ENCODE data around the gene KCNJ6. TPM values are rescaled to one million over a fixed set of nuclear protein-coding genes. Genes with fewer than 3 reads are reported as not detected.

Gene KCNJ6
- total RNA-seq, 1 experiment from 2014 or later = not detected

DNA sequence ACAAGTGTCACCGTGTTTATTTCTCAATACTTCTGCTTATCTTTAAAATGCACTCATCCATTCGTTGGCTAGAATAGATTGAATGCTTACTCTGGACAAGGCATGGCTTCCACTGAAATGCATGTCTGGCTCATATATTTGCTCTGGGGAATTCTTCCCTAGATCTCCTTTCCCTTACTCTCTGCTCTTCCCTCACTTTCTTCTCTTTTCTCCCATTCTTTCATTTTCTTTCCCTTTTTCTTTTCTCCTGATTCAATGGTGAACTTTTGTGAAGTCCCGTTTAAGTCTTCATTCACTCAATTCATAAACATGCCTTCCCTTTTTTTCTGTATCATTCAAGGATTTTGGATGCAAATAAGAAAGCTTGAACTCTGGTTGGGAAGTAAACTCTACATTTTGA, 315.2 kb downstream of the KCNJ6 start:
- Histone ChIP-seq H3K36me3 (ENCODE audit: control insufficient read depth, insufficient read depth, low read length) (no peaks in the 10 kb centered on the region), H3K27me3 (ENCODE audit: control insufficient read depth, insufficient read depth, low read length) (no peaks in the 10 kb centered on the region), H3K27ac (ENCODE audit: low read length) (no peak overlapping the region), H3K4me3 (ENCODE audit: low read depth in 2 of 2, low read length in 2 of 2) (no peak overlapping the region), H3K4me1 (ENCODE audit: control insufficient read depth, insufficient read depth, low read length) (no peaks in the 10 kb centered on the region), H3K9me3 (ENCODE audit: control insufficient read depth, insufficient read depth, low read depth, low read length) (no peaks in the 10 kb centered on the region)
- no peak for ATAC-seq
- intact Hi-C loops (cut with micrococcal nuclease; ENCODE audit: unreplicated experiment) = no loop called here
- POLR2A ChIA-PET = no interaction called here
- DNase-seq (ENCODE audit: low read depth, low spot score) = no peak
- BruUV-seq (replicated peaks) = no TSS peak
- CTCF ChIA-PET = no interaction called here
- no peak for TF ChIP-seq POLR2AphosphoS5 (IDR thresholded peaks at IDR 0.05; ENCODE audit: low read depth, low read length)
- no peak for TF ChIP-seq TCF7L2 (IDR thresholded peaks at IDR 0.05; ENCODE audit: low read depth, low read length)
- TF ChIP-seq, protein P1, sequence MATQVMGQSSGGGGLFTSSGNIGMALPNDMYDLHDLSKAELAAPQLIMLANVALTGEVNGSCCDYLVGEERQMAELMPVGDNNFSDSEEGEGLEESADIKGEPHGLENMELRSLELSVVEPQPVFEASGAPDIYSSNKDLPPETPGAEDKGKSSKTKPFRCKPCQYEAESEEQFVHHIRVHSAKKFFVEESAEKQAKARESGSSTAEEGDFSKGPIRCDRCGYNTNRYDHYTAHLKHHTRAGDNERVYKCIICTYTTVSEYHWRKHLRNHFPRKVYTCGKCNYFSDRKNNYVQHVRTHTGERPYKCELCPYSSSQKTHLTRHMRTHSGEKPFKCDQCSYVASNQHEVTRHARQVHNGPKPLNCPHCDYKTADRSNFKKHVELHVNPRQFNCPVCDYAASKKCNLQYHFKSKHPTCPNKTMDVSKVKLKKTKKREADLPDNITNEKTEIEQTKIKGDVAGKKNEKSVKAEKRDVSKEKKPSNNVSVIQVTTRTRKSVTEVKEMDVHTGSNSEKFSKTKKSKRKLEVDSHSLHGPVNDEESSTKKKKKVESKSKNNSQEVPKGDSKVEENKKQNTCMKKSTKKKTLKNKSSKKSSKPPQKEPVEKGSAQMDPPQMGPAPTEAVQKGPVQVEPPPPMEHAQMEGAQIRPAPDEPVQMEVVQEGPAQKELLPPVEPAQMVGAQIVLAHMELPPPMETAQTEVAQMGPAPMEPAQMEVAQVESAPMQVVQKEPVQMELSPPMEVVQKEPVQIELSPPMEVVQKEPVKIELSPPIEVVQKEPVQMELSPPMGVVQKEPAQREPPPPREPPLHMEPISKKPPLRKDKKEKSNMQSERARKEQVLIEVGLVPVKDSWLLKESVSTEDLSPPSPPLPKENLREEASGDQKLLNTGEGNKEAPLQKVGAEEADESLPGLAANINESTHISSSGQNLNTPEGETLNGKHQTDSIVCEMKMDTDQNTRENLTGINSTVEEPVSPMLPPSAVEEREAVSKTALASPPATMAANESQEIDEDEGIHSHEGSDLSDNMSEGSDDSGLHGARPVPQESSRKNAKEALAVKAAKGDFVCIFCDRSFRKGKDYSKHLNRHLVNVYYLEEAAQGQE (IDR thresholded peaks at IDR 0.05; ENCODE audit: insufficient read depth in 1 of 2, low read depth in 2 of 2, low read length in 1 of 2) = no peak
- TF ChIP-seq, protein P2, sequence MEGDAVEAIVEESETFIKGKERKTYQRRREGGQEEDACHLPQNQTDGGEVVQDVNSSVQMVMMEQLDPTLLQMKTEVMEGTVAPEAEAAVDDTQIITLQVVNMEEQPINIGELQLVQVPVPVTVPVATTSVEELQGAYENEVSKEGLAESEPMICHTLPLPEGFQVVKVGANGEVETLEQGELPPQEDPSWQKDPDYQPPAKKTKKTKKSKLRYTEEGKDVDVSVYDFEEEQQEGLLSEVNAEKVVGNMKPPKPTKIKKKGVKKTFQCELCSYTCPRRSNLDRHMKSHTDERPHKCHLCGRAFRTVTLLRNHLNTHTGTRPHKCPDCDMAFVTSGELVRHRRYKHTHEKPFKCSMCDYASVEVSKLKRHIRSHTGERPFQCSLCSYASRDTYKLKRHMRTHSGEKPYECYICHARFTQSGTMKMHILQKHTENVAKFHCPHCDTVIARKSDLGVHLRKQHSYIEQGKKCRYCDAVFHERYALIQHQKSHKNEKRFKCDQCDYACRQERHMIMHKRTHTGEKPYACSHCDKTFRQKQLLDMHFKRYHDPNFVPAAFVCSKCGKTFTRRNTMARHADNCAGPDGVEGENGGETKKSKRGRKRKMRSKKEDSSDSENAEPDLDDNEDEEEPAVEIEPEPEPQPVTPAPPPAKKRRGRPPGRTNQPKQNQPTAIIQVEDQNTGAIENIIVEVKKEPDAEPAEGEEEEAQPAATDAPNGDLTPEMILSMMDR (IDR thresholded peaks at IDR 0.05) = no peak
- TF ChIP-seq SIN3A (IDR thresholded peaks at IDR 0.05; ENCODE audit: borderline replicate concordance, insufficient read depth, low read depth, low read length) = no peak
- in situ Hi-C loops (cut with HindIII; ENCODE audit: low pct_unique_long_range_greater_than_20kb, low sequenced_read_pairs) = no loop called here

DNA sequence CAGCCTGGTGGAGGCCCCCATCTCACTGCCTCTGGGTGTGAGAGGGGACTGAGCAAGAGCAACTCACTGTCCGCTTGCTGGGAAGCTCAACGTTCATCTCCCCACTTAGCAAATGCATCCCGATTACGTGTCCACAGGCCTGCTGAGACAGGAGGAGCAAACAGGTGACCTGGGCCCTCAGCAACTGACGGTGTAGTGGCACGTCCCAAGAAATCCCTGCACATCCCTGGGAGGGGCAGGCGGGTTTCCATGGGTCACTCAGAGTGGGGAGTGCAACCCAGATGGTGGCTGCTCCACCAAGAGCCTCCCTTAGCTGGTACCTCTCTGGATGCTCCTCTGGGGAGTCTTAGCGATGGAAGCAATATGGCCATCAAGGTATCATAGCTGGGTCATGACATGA, 320.3 kb downstream of the KCNJ6 start:
- no TSS peak for BruUV-seq (replicated peaks)
- H3K27me3 ChIP-seq (ENCODE audit: control insufficient read depth, insufficient read depth, low read length) = no peaks in the 10 kb centered on the region
- ATAC-seq (no peak), DNase-seq (ENCODE audit: low read depth, low spot score) (no peak)
- intact Hi-C loops (cut with micrococcal nuclease; ENCODE audit: unreplicated experiment) = no loop called here
- no peak overlapping the region for H3K27ac ChIP-seq (ENCODE audit: low read length)
- ChIA-PET POLR2A (no interaction called here), CTCF (no interaction called here)
- H3K4me3 ChIP-seq (ENCODE audit: low read depth in 2 of 2, low read length in 2 of 2) = no peak overlapping the region
- TF ChIP-seq TCF7L2 (IDR thresholded peaks at IDR 0.05; ENCODE audit: low read depth, low read length) (no peak), SIN3A (IDR thresholded peaks at IDR 0.05; ENCODE audit: borderline replicate concordance, insufficient read depth, low read depth, low read length) (no peak), POLR2AphosphoS5 (IDR thresholded peaks at IDR 0.05; ENCODE audit: low read depth, low read length) (no peak)
- TF ChIP-seq, protein P2 (IDR thresholded peaks at IDR 0.05) = no peak
- TF ChIP-seq, protein P1 (IDR thresholded peaks at IDR 0.05; ENCODE audit: insufficient read depth in 1 of 2, low read depth in 2 of 2, low read length in 1 of 2) = no peak
- H3K4me1 ChIP-seq (ENCODE audit: control insufficient read depth, insufficient read depth, low read length) = no peaks in the 10 kb centered on the region
- no peaks in the 10 kb centered on the region for H3K9me3 ChIP-seq (ENCODE audit: control insufficient read depth, insufficient read depth, low read depth, low read length)
- in situ Hi-C loops (cut with HindIII; ENCODE audit: low pct_unique_long_range_greater_than_20kb, low sequenced_read_pairs) = no loop called here
- H3K36me3 ChIP-seq (ENCODE audit: control insufficient read depth, insufficient read depth, low read length) = no peaks in the 10 kb centered on the region
